Measurements from ENCODE around the gene TPM3. TPM values are rescaled to one million over a fixed set of nuclear protein-coding genes. Genes with fewer than 3 reads are reported as not detected.
A peak's percentile ranks its signal among the peaks of the same experiment; 100 is the strongest.

Gene TPM3
- total RNA-seq = 466 and 509 TPM in 2 replicates

- Mint-ChIP-seq H3K4me1 (no peaks in the 10 kb centered on the region), H3K9me3 (no peaks in the 10 kb centered on the region), H3K27ac (no peak within 1 kb of the TSS), H3K27me3 (peaks cover 15% of the 10 kb centered on the region), H3K4me3 (no peak within 1 kb of the TSS), H3K36me3 (ENCODE audit: low read depth) (no peaks in the 10 kb centered on the region)
- ChIA-PET POLR2A (interaction anchor here (1.1 to 1.5 kb wide), 2 partner anchors 9 to 12 kb away, joined by 3 to 5 read pairs; no protein-coding TSS in a partner anchor), CTCF (interaction anchor here (1.2 kb wide), 1 partner anchor 80 kb away, joined by 4 read pairs; the partner anchor contains the start of gene HAX1)
- ATAC-seq (ENCODE audit: low read depth) (peak; percentile 37), DNase-seq (no peak)
- intact Hi-C loops (cut with micrococcal nuclease) = no loop called here
- TF ChIP-seq, protein P1, sequence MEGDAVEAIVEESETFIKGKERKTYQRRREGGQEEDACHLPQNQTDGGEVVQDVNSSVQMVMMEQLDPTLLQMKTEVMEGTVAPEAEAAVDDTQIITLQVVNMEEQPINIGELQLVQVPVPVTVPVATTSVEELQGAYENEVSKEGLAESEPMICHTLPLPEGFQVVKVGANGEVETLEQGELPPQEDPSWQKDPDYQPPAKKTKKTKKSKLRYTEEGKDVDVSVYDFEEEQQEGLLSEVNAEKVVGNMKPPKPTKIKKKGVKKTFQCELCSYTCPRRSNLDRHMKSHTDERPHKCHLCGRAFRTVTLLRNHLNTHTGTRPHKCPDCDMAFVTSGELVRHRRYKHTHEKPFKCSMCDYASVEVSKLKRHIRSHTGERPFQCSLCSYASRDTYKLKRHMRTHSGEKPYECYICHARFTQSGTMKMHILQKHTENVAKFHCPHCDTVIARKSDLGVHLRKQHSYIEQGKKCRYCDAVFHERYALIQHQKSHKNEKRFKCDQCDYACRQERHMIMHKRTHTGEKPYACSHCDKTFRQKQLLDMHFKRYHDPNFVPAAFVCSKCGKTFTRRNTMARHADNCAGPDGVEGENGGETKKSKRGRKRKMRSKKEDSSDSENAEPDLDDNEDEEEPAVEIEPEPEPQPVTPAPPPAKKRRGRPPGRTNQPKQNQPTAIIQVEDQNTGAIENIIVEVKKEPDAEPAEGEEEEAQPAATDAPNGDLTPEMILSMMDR (IDR thresholded peaks at IDR 0.05) = no peak
Measured at GRCh38 chr1:154191990-154192461, at the start of gene TPM3. TPM3 (minus strand) TSS chr1:154192100; CDS start chr1:154192018, 82 bp downstream.

DNA sequence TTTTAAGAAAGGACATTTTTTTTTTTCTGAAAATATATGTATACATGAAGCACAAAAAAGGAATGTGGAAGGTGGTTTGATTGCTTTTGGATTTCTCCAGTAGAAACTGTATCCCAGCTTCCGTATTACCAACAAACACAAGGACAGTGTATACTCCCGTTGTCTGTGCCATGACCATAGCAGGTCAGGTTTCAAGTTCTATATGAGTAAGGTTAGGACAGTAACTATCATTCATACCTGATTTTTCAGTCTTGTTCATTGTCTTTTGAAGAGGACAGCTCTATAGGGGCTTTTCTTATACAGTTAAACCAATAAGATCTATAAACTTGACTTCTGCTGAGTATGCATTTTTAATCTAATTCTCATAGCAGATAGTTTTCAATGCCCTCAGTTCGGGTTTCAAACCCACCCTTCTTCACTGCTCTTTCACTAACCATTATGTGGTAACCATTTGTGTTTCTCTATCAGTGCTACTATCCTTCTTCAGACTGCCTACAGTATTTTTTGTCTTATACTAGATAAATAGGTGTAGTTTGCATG, 48.5 kb upstream of the TPM3 start:
- H3K27me3 Mint-ChIP-seq = no peaks in the 10 kb centered on the region
- peaks cover 94% of the 10 kb centered on the region for H3K36me3 Mint-ChIP-seq (ENCODE audit: low read depth)
- no peak overlapping the region for H3K27ac Mint-ChIP-seq
- POLR2A ChIA-PET = no interaction called here
- peaks cover 3% of the 10 kb centered on the region for H3K4me1 Mint-ChIP-seq
- TF ChIP-seq, protein P1 (IDR thresholded peaks at IDR 0.05) = no peak
- DNase-seq = no peak
- intact Hi-C loops (cut with micrococcal nuclease) = no loop called here
- H3K4me3 Mint-ChIP-seq = no peak overlapping the region
- no peaks in the 10 kb centered on the region for H3K9me3 Mint-ChIP-seq
- CTCF ChIA-PET = no interaction called here
- ATAC-seq (ENCODE audit: low read depth) = no peak

GRCh38 chr1:154239491-154239890, 47.6 kb upstream of the TPM3 start:
- no peak overlapping the region for H3K4me3 Mint-ChIP-seq
- CTCF ChIA-PET = no interaction called here

DNA sequence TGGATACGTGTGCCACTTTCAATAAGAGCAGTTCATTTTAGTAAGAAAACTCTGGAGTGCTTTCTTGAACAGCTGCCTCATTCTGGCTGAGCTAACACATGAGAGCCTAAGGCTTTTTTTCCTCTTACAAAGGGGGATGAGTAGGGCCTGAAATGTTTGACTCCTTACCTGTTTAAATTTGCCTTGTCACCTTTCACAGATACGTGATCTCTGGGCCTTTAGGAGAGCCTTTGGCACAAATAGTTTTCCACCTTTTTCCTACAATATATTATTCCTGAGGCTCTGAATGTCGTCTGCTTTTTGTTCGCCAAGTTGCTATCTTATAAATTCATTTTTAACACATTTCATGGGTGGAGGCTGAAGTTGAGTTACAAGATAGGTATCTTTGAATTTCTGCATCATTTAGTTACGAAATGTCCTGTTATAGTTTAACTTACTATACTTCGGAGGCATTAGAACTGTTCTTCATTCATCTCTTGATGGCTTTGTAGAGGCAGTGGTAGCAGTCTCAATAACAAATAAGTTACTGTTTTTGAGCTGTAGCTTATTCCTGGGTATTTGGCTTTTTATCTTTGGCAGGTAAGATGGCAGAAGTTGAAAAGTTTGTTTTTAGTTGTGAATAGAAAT, 46.1 kb upstream of the TPM3 start:
- peaks cover 91% of the 10 kb centered on the region for H3K36me3 Mint-ChIP-seq (ENCODE audit: low read depth)
- ChIA-PET POLR2A (interaction anchor here (1.0 kb wide), 1 partner anchor 446 kb away, joined by 3 read pairs; no protein-coding TSS in a partner anchor), CTCF (no interaction called here)
- peaks cover 3% of the 10 kb centered on the region for H3K4me1 Mint-ChIP-seq
- TF ChIP-seq, protein P1 (IDR thresholded peaks at IDR 0.05) = no peak
- no peak for DNase-seq
- no peaks in the 10 kb centered on the region for H3K9me3 Mint-ChIP-seq
- H3K4me3 Mint-ChIP-seq = no peak overlapping the region
- H3K27ac Mint-ChIP-seq = no peak overlapping the region
- ATAC-seq (ENCODE audit: low read depth) = no peak
- no peaks in the 10 kb centered on the region for H3K27me3 Mint-ChIP-seq
- intact Hi-C loops (cut with micrococcal nuclease) = loop anchor here (2.0 kb wide), 1 partner anchor 15 kb away; no protein-coding TSS in a partner anchor

More at GRCh38 chr1:154239491-154239890, 47.6 kb upstream of the TPM3 start:
- H3K27ac Mint-ChIP-seq = no peak overlapping the region
- H3K27me3 Mint-ChIP-seq = no peaks in the 10 kb centered on the region
- intact Hi-C loops (cut with micrococcal nuclease) = no loop called here
- H3K9me3 Mint-ChIP-seq = no peaks in the 10 kb centered on the region
- peaks cover 3% of the 10 kb centered on the region for H3K4me1 Mint-ChIP-seq
- POLR2A ChIA-PET = no interaction called here
- no peak for DNase-seq
- H3K36me3 Mint-ChIP-seq (ENCODE audit: low read depth) = peaks cover 95% of the 10 kb centered on the region
- ATAC-seq (ENCODE audit: low read depth) = no peak
- TF ChIP-seq, protein P1 (IDR thresholded peaks at IDR 0.05) = no peak

DNA sequence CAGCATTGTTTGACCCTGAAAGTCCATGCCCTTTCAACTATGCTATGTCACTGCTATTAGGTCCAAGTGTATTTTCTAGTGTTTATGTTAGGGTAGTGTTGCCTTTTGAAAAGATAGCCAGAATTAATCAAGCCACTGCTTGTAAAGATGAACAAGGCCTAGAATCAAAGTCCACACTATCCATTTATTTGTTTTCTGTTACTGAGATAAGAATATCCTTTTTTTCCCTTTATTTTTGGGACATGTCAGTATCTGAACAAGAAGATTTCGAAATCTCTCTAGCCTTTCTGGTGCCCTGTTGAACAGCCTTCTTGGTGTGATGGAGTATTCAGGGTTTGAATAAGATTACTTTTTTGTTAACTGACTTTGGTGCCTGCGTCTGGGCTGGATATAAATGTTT, 45.5 kb upstream of the TPM3 start:
- H3K36me3 Mint-ChIP-seq (ENCODE audit: low read depth) = peaks cover 89% of the 10 kb centered on the region
- ChIA-PET POLR2A (interaction anchor here (1.0 kb wide), 1 partner anchor 446 kb away, joined by 3 read pairs; no protein-coding TSS in a partner anchor), CTCF (no interaction called here)
- no peaks in the 10 kb centered on the region for H3K27me3 Mint-ChIP-seq
- intact Hi-C loops (cut with micrococcal nuclease) = loop anchor here (2.0 kb wide), 1 partner anchor 15 kb away; no protein-coding TSS in a partner anchor
- TF ChIP-seq, protein P1 (IDR thresholded peaks at IDR 0.05) = no peak
- no peaks in the 10 kb centered on the region for H3K9me3 Mint-ChIP-seq
- H3K4me3 Mint-ChIP-seq = no peak overlapping the region
- no peak overlapping the region for H3K27ac Mint-ChIP-seq
- ATAC-seq (ENCODE audit: low read depth) (no peak), DNase-seq (no peak)
- H3K4me1 Mint-ChIP-seq = peaks cover 3% of the 10 kb centered on the region

Measured in activated B cell treated with CpG ODN at 0.5 μM for 24 hours (primary cell).